ENCODE data around the gene ACSM2A. TPM values are rescaled to one million over a fixed set of nuclear protein-coding genes. Genes with fewer than 3 reads are reported as not detected.
"Not testable (repeated sequence)": the region's sequence is repeated elsewhere in the genome, so short reads cannot be mapped to it uniquely, and the experiment has no call there.

Gene ACSM2A
- total RNA-seq, 1 donor = not detected

DNA sequence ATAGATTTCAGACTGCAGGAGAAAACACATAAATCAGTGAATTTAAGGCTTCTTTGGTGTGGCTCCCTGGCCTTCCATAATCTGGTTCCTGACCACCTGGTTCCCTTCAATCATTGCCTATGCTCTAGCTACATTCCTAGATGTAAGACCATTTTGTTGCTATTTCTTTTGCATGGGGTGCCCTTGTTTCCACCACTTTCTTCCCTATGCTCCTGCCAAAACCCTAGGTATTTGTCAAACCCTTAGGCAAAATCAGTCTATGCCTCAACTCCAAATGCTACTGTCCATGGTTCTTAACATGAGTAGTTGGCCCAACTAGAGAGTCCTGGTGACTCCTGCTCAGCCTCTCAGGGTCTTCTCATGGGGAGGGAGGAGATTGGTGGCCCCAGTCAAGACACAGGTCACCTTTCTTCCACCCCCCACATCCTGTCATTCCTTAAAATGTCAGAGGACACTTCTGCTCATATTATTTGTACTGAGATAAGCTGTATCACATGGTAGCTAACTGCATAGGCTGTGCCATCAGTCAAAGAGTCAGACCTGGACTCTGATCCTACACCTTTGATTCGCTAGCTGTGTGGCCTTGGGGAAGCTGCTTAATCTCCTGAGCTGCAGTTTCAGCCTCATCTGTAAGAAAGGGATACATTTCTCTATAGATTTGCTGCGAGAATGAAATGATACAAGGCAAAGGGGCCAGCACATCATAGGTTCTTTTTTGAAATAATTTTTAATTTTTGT, 27.0 kb upstream of the ACSM2A start:
- Histone ChIP-seq H4K20me1 (ENCODE audit: insufficient read depth, low read length) (no peaks in the 10 kb centered on the region), H3K27me3 (ENCODE audit: insufficient read depth, low read length) (no peaks in the 10 kb centered on the region), H3K27ac (ENCODE audit: low read depth, low read length) (no peak overlapping the region), H3K4me2 (ENCODE audit: insufficient read depth, low read length) (no peak overlapping the region), H3K4me3 (ENCODE audit: insufficient read depth, low read length) (no peak overlapping the region), H3K9me3 (ENCODE audit: low read depth, low read length) (no peaks in the 10 kb centered on the region), H3K36me3 (ENCODE audit: insufficient read depth, low read length) (no peaks in the 10 kb centered on the region), H2AFZ (ENCODE audit: low read length) (no peak overlapping the region), H3K4me1 (ENCODE audit: insufficient read depth, low read length) (no peaks in the 10 kb centered on the region), H3K79me2 (ENCODE audit: insufficient read depth, low read length) (no peaks in the 10 kb centered on the region)
- no peak for DNase-seq (ENCODE audit: insufficient read length, low spot score, missing footprints)
- TF ChIP-seq, protein P1, sequence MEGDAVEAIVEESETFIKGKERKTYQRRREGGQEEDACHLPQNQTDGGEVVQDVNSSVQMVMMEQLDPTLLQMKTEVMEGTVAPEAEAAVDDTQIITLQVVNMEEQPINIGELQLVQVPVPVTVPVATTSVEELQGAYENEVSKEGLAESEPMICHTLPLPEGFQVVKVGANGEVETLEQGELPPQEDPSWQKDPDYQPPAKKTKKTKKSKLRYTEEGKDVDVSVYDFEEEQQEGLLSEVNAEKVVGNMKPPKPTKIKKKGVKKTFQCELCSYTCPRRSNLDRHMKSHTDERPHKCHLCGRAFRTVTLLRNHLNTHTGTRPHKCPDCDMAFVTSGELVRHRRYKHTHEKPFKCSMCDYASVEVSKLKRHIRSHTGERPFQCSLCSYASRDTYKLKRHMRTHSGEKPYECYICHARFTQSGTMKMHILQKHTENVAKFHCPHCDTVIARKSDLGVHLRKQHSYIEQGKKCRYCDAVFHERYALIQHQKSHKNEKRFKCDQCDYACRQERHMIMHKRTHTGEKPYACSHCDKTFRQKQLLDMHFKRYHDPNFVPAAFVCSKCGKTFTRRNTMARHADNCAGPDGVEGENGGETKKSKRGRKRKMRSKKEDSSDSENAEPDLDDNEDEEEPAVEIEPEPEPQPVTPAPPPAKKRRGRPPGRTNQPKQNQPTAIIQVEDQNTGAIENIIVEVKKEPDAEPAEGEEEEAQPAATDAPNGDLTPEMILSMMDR (IDR thresholded peaks at IDR 0.05; ENCODE audit: extremely low read depth, low read depth, low read length) = no peak

DNA sequence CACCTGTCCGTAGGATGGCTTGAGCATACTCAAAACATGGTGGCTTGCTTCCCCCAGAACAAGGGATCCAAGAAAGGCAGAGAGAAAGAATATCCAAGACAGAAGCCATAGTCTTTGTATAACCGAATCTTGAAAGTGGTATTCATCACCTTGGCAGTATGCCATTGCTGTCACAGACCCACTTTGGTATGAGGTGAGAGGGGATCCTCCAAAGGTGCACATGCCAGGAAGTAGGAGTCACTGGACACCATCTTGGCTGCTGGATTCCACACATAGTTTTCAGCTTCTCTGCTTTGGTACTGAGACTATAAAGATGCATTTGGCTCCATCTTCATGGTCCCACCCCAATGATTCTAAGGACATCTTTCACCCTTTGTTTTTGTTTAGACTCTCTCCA, 23.9 kb upstream of the ACSM2A start:
- H3K4me2 ChIP-seq (ENCODE audit: insufficient read depth, low read length); H3K4me1 ChIP-seq (ENCODE audit: insufficient read depth, low read length); DNase-seq (ENCODE audit: insufficient read length, low spot score, missing footprints); H3K27ac ChIP-seq (ENCODE audit: low read depth, low read length); H3K4me3 ChIP-seq (ENCODE audit: insufficient read depth, low read length); H4K20me1 ChIP-seq (ENCODE audit: insufficient read depth, low read length); H2AFZ ChIP-seq (ENCODE audit: low read length); H3K79me2 ChIP-seq (ENCODE audit: insufficient read depth, low read length); H3K9me3 ChIP-seq (ENCODE audit: low read depth, low read length); H3K36me3 ChIP-seq (ENCODE audit: insufficient read depth, low read length); H3K27me3 ChIP-seq (ENCODE audit: insufficient read depth, low read length): not testable (repeated sequence)

- H3K4me3 ChIP-seq (ENCODE audit: insufficient read depth, low read length); DNase-seq (ENCODE audit: insufficient read length, low spot score, missing footprints); H3K79me2 ChIP-seq (ENCODE audit: insufficient read depth, low read length); H4K20me1 ChIP-seq (ENCODE audit: insufficient read depth, low read length); H3K9me3 ChIP-seq (ENCODE audit: low read depth, low read length); H3K27ac ChIP-seq (ENCODE audit: low read depth, low read length); H3K4me2 ChIP-seq (ENCODE audit: insufficient read depth, low read length); H3K27me3 ChIP-seq (ENCODE audit: insufficient read depth, low read length); H3K36me3 ChIP-seq (ENCODE audit: insufficient read depth, low read length); H3K4me1 ChIP-seq (ENCODE audit: insufficient read depth, low read length); H2AFZ ChIP-seq (ENCODE audit: low read length): not testable (repeated sequence)
Observed at GRCh38 chr16:20429499-20429898, 21.8 kb upstream of the ACSM2A start.

DNA sequence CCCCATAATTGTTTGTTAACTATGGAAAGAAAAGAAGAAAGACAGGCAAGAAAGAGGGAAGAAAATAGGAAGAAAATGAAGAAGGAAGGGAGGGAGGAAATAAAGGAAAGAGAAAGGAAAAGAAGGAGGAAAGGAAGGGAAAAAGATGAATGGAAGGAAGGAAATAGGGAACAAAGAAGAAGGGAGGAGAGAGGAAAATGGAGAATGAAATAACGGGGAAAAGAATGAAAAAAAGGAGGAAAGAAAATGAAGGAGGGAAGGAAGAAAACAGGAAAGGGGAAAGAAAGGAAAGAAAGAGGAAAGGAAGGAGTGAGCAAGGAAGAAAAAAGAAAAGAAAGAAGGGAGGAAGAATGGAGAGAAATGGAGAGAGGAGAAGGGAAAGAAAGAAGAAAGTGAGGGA, 20.8 kb upstream of the ACSM2A start:
- H3K4me2 ChIP-seq (ENCODE audit: insufficient read depth, low read length); H3K27me3 ChIP-seq (ENCODE audit: insufficient read depth, low read length); H3K79me2 ChIP-seq (ENCODE audit: insufficient read depth, low read length); H3K27ac ChIP-seq (ENCODE audit: low read depth, low read length); DNase-seq (ENCODE audit: insufficient read length, low spot score, missing footprints); H3K4me1 ChIP-seq (ENCODE audit: insufficient read depth, low read length); H3K36me3 ChIP-seq (ENCODE audit: insufficient read depth, low read length); H3K9me3 ChIP-seq (ENCODE audit: low read depth, low read length); H3K4me3 ChIP-seq (ENCODE audit: insufficient read depth, low read length); H4K20me1 ChIP-seq (ENCODE audit: insufficient read depth, low read length); H2AFZ ChIP-seq (ENCODE audit: low read length): not testable (repeated sequence)

DNA sequence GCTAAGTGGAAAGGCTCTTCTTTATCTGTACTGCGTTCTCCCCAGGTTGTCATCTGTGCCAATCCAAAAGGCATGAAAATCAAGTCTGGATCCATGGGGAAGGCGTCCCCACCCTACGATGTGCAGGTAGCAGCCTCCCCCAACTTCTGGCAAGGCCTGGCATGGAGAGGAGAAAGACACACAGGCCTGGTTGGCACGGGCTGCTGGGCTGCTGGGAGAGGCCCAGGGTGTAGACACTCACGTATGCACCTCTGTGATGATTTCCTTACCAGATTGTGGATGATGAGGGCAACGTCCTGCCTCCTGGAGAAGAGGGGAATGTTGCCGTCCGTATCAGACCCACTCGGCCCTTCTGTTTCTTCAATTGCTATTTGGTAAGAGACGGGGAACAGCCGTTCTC, 20.4 kb upstream of the ACSM2A start:
- H2AFZ ChIP-seq (ENCODE audit: low read length) = no peak overlapping the region
- H3K4me3 ChIP-seq (ENCODE audit: insufficient read depth, low read length) = no peak overlapping the region
- H4K20me1 ChIP-seq (ENCODE audit: insufficient read depth, low read length) = no peaks in the 10 kb centered on the region
- H3K4me1 ChIP-seq (ENCODE audit: insufficient read depth, low read length) = no peaks in the 10 kb centered on the region
- no peaks in the 10 kb centered on the region for H3K9me3 ChIP-seq (ENCODE audit: low read depth, low read length)
- no peak overlapping the region for H3K4me2 ChIP-seq (ENCODE audit: insufficient read depth, low read length)
- TF ChIP-seq, protein P1 (IDR thresholded peaks at IDR 0.05; ENCODE audit: extremely low read depth, low read depth, low read length) = no peak
- H3K79me2 ChIP-seq (ENCODE audit: insufficient read depth, low read length) = no peaks in the 10 kb centered on the region
- H3K27ac ChIP-seq (ENCODE audit: low read depth, low read length) = no peak overlapping the region
- no peak for DNase-seq (ENCODE audit: insufficient read length, low spot score, missing footprints)
- no peaks in the 10 kb centered on the region for H3K36me3 ChIP-seq (ENCODE audit: insufficient read depth, low read length)
- H3K27me3 ChIP-seq (ENCODE audit: insufficient read depth, low read length) = no peaks in the 10 kb centered on the region

- H3K79me2 ChIP-seq (ENCODE audit: insufficient read depth, low read length); H3K36me3 ChIP-seq (ENCODE audit: insufficient read depth, low read length); H3K27ac ChIP-seq (ENCODE audit: low read depth, low read length); H4K20me1 ChIP-seq (ENCODE audit: insufficient read depth, low read length); H3K27me3 ChIP-seq (ENCODE audit: insufficient read depth, low read length); H3K9me3 ChIP-seq (ENCODE audit: low read depth, low read length); H2AFZ ChIP-seq (ENCODE audit: low read length); H3K4me1 ChIP-seq (ENCODE audit: insufficient read depth, low read length); H3K4me2 ChIP-seq (ENCODE audit: insufficient read depth, low read length); DNase-seq (ENCODE audit: insufficient read length, low spot score, missing footprints); H3K4me3 ChIP-seq (ENCODE audit: insufficient read depth, low read length): not testable (repeated sequence)
Observed at GRCh38 chr16:20438950-20439349, 12.4 kb upstream of the ACSM2A start.

DNA sequence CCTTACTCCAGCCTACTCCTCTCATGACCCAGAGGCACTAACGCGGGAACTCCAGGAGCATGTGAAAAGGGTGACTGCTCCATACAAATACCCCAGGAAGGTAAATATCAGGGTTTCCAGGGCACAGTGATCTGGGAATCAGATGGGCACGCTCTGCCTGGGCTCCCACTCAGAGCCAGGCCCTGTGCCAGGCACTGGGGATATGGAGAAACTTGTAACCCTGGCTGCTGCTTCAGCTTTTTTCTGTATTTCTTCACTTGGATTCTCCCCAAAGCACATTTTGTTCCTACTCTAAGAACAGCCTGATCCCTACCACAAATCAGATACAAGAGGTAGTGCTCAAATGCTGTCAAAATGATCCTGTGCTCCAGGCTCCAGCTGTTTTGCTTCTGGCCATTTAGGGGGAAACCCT, 11.5 kb upstream of the ACSM2A start:
- H3K4me2 ChIP-seq (ENCODE audit: insufficient read depth, low read length); H2AFZ ChIP-seq (ENCODE audit: low read length); H4K20me1 ChIP-seq (ENCODE audit: insufficient read depth, low read length); H3K4me1 ChIP-seq (ENCODE audit: insufficient read depth, low read length); H3K79me2 ChIP-seq (ENCODE audit: insufficient read depth, low read length); H3K36me3 ChIP-seq (ENCODE audit: insufficient read depth, low read length); H3K9me3 ChIP-seq (ENCODE audit: low read depth, low read length); H3K27ac ChIP-seq (ENCODE audit: low read depth, low read length); H3K4me3 ChIP-seq (ENCODE audit: insufficient read depth, low read length); DNase-seq (ENCODE audit: insufficient read length, low spot score, missing footprints); H3K27me3 ChIP-seq (ENCODE audit: insufficient read depth, low read length): not testable (repeated sequence)

DNA sequence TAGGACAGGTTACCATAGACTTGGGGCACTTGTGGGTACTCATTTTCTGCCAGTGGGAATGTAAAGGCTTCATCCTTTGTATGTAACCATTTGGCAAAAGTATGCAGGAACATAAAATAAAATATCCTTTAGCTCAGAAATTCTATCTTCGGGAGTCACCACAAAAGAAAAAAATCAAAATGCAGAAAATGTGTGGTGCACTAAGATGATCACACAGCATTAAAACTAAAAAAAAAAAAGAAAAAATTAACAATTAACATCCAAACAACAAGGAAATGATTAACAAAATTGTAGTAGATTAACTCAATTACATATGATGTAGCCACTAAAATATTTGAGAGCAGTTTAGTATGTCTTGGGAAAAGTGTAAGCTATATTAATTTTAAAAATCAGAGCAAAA, 10.6 kb upstream of the ACSM2A start:
- H3K4me3 ChIP-seq (ENCODE audit: insufficient read depth, low read length); H3K79me2 ChIP-seq (ENCODE audit: insufficient read depth, low read length); H3K9me3 ChIP-seq (ENCODE audit: low read depth, low read length); H3K27ac ChIP-seq (ENCODE audit: low read depth, low read length); H3K4me2 ChIP-seq (ENCODE audit: insufficient read depth, low read length); H3K27me3 ChIP-seq (ENCODE audit: insufficient read depth, low read length); H3K36me3 ChIP-seq (ENCODE audit: insufficient read depth, low read length); H4K20me1 ChIP-seq (ENCODE audit: insufficient read depth, low read length); H3K4me1 ChIP-seq (ENCODE audit: insufficient read depth, low read length); DNase-seq (ENCODE audit: insufficient read length, low spot score, missing footprints); H2AFZ ChIP-seq (ENCODE audit: low read length): not testable (repeated sequence)

Measured in osteoblast (primary cell).